ENCODE results near the gene ERFE. TPM values are rescaled to one million over a fixed set of nuclear protein-coding genes. Genes with fewer than 3 reads are reported as not detected.

ERFE gene
- total RNA-seq, 1 donor from 2014 or later, result not detected

DNA sequence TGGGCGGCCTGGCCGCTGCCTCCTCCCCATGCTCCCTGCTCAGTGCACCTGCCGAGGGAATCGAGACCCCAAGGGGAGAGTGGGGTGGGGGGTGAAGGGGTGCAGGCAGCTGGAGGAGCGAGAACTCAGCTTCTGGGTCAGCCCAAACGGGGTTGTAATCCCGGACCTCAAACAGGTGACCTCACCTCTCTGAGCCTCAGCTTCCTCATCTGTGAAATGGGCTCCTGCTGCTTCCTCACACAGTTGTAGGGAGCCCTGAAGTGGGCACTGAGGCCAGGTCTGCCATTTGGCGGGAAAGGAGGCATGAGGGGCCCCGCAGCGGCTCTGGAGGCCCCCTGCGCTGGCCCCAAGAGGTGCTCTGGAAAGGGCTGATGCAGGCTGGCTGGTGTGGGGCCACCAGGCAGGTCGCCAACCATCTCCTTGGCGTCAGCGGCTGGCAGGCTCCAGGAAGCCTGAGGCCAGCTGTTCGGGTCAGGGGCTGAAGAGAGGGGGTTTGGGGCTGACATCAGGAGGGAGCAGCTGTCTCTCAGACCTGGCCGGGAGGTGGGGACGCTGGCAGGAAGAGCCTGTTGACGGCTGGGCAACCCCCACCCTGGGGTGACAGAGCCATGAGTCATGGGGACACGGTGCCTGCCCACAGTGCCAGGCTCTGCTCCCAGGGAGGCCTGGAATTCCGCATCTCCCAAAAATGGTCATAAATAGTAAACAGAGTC is 15.4 kb upstream of the ERFE start:
- no peaks in the 10 kb centered on the region for H3F3A ChIP-seq (ENCODE audit: low read depth)
- H3K4me2 ChIP-seq, result no peak overlapping the region
- no peak for DNase-seq (ENCODE audit: low spot score)
- no peaks in the 10 kb centered on the region for H3K36me3 ChIP-seq
- H3K27me3 ChIP-seq, result no peaks in the 10 kb centered on the region
- no peaks in the 10 kb centered on the region for H3K9me3 Mint-ChIP-seq
- H3K4me1 Mint-ChIP-seq, result no peaks in the 10 kb centered on the region
- H3K4me3 Mint-ChIP-seq, result no peak overlapping the region
- H3K4me3 ChIP-seq, result no peak overlapping the region
- no peaks in the 10 kb centered on the region for H3K36me3 Mint-ChIP-seq
- H2AFZ ChIP-seq (replicated peaks), result no peak overlapping the region
- peaks cover 8% of the 10 kb centered on the region for H3K4me1 ChIP-seq
- no peaks in the 10 kb centered on the region for H3K9me3 ChIP-seq (ENCODE audit: low read depth)
- no peak for TF ChIP-seq EZH2phosphoT487 (IDR thresholded peaks at IDR 0.05)
- TF ChIP-seq, protein P1, sequence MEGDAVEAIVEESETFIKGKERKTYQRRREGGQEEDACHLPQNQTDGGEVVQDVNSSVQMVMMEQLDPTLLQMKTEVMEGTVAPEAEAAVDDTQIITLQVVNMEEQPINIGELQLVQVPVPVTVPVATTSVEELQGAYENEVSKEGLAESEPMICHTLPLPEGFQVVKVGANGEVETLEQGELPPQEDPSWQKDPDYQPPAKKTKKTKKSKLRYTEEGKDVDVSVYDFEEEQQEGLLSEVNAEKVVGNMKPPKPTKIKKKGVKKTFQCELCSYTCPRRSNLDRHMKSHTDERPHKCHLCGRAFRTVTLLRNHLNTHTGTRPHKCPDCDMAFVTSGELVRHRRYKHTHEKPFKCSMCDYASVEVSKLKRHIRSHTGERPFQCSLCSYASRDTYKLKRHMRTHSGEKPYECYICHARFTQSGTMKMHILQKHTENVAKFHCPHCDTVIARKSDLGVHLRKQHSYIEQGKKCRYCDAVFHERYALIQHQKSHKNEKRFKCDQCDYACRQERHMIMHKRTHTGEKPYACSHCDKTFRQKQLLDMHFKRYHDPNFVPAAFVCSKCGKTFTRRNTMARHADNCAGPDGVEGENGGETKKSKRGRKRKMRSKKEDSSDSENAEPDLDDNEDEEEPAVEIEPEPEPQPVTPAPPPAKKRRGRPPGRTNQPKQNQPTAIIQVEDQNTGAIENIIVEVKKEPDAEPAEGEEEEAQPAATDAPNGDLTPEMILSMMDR (IDR thresholded peaks at IDR 0.05), result no peak
- TF ChIP-seq EZH2 (IDR thresholded peaks at IDR 0.05), result no peak
- peaks cover 7% of the 10 kb centered on the region for H3K27me3 Mint-ChIP-seq (ENCODE audit: insufficient read depth, low read depth)
- H3K27ac Mint-ChIP-seq, result no peak overlapping the region
- H4K20me1 ChIP-seq (ENCODE audit: low read depth), result no peaks in the 10 kb centered on the region
- no peaks in the 10 kb centered on the region for H3K79me2 ChIP-seq (ENCODE audit: low read depth)
- H3K27ac ChIP-seq, result no peak overlapping the region
- no peak overlapping the region for H3K9ac ChIP-seq

DNA sequence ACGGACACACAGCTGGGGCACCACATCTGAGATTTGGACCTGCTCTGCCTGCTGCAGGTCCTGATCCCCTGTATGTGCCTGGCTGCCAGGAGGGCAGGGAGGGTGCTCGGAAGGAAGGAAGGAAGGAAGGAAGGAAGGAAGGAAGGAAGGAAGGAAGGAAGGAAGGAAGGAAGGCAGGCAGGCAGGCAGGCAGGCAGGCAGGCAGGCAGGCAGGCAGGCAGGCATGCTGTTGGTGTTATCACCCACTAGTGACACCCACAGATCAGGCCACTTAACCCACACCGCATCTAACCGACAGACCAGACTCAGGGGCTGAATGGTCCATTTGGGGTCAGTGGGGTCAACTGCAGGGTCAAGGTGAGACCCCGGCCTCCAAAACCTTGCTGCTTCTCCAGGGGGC is 14.5 kb upstream of the ERFE start:
- Histone ChIP-seq H2AFZ (replicated peaks) (no peak overlapping the region), H4K20me1 (ENCODE audit: low read depth) (no peaks in the 10 kb centered on the region)
- peaks cover 7% of the 10 kb centered on the region for H3K27me3 Mint-ChIP-seq (ENCODE audit: insufficient read depth, low read depth)

DNA sequence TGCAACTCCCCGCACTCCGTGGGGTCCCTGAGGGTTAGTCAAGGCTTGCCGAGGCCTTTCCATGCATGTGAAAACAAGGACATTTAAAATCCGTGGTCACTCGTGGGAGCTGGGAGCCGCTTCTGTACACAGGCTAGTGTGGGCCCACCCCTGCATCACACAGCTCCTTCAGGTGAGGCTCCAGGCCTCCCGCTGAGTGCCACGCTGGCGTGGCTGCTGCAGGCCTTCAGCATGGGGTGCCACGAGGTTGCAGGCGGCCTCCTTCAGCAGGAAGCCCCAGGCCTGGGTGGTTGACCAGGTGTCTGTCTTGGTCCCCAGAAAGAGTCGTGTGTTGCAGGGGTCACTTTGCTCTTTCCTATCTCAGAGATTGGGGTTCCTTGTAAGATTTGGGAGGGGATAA is 13.7 kb upstream of the ERFE start:
- Mint-ChIP-seq H3K27me3 (ENCODE audit: insufficient read depth, low read depth) (peaks cover 7% of the 10 kb centered on the region), H3K4me3 (no peak overlapping the region), H3K9me3 (no peaks in the 10 kb centered on the region), H3K36me3 (no peaks in the 10 kb centered on the region), H3K27ac (peak overlapping the region; percentile 69), H3K4me1 (no peaks in the 10 kb centered on the region)
- H3K4me3 ChIP-seq, result no peak overlapping the region
- H3F3A ChIP-seq (ENCODE audit: low read depth), result no peaks in the 10 kb centered on the region
- no peaks in the 10 kb centered on the region for H3K9me3 ChIP-seq (ENCODE audit: low read depth)
- no peak overlapping the region for H3K27ac ChIP-seq
- no peak for DNase-seq (ENCODE audit: low spot score)
- TF ChIP-seq EZH2phosphoT487 (IDR thresholded peaks at IDR 0.05), result no peak
- no peak for TF ChIP-seq EZH2 (IDR thresholded peaks at IDR 0.05)
- TF ChIP-seq, protein P1 (IDR thresholded peaks at IDR 0.05), result no peak
- H3K36me3 ChIP-seq, result no peaks in the 10 kb centered on the region
- no peaks in the 10 kb centered on the region for H3K79me2 ChIP-seq (ENCODE audit: low read depth)
- no peaks in the 10 kb centered on the region for H3K27me3 ChIP-seq
- H3K4me2 ChIP-seq, result no peak overlapping the region
- no peaks in the 10 kb centered on the region for H3K4me1 ChIP-seq
- H2AFZ ChIP-seq (replicated peaks), result no peak overlapping the region
- H4K20me1 ChIP-seq (ENCODE audit: low read depth), result no peaks in the 10 kb centered on the region
- H3K9ac ChIP-seq, result no peak overlapping the region

More for the DNA sequence above, 14.5 kb upstream of the ERFE start:
- Mint-ChIP-seq H3K4me1 (no peaks in the 10 kb centered on the region), H3K36me3 (no peaks in the 10 kb centered on the region), H3K9me3 (no peaks in the 10 kb centered on the region), H3K4me3 (no peak overlapping the region), H3K27ac (no peak overlapping the region)
- no peak overlapping the region for H3K9ac ChIP-seq
- H3K27ac ChIP-seq, result no peak overlapping the region
- no peak overlapping the region for H3K4me2 ChIP-seq
- no peak for DNase-seq (ENCODE audit: low spot score)
- TF ChIP-seq EZH2phosphoT487 (IDR thresholded peaks at IDR 0.05), result no peak
- no peak for TF ChIP-seq EZH2 (IDR thresholded peaks at IDR 0.05)
- TF ChIP-seq, protein P1 (IDR thresholded peaks at IDR 0.05), result no peak
- H3F3A ChIP-seq (ENCODE audit: low read depth), result no peaks in the 10 kb centered on the region
- H3K27me3 ChIP-seq, result no peaks in the 10 kb centered on the region
- peaks cover 1% of the 10 kb centered on the region for H3K4me1 ChIP-seq
- no peaks in the 10 kb centered on the region for H3K36me3 ChIP-seq
- no peak overlapping the region for H3K4me3 ChIP-seq
- no peaks in the 10 kb centered on the region for H3K9me3 ChIP-seq (ENCODE audit: low read depth)
- H3K79me2 ChIP-seq (ENCODE audit: low read depth), result no peaks in the 10 kb centered on the region
